NCI-H524 (cell line): ENCODE data around the gene POMGNT1.

Source experiments
- DNase-seq, 2 experiments: peaks; one replicate each; lab custom pipeline; 2025; lab: John Stamatoyannopoulos, UW

POMGNT1 gene

GRCh38 chr1:46210561-46210960 is 12.3 kb upstream of the POMGNT1 start:
- no peak for DNase-seq

- no peak for DNase-seq
Observed at GRCh38 chr1:46206399-46206798, 8.2 kb upstream of the POMGNT1 start.

DNA sequence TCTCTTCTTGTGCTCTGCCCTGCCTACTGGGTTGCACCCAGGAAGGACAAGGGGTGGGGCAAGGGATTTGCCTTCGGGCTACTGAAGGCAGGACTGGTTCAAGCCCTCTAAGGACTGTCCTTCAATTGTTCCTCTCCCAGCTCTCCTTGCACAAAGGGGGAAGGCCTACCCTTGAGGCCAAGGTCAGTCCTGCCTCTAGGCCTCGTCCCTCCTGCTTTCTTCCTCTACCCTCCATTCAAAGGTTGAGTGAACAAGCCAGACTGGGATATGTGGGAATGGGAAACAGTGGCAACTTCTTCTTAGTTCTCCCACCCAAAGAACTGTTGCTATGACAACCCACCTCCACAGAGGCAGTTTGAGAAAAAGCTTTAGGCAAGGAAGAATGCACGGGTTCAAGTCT is 7.6 kb upstream of the POMGNT1 start:
- no peak for DNase-seq

DNA sequence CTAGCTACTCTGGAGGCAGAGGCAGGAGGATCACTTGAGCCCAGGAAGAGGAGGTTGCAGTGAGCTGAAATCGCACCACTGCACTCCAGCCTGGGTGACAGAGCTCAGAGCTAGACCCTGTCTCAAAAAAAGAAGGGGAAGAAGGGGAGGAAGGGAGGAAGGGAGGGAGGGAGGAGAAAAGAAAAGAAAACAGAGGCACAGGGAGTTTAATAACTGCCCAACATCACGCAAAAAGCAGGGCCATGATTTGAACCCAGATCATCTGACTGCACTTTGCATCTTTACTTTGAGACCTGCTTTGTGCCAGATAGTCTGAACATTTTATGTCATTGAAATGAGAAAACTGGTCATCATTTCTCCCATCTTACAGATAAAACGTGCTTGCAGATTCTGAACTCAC is 6.9 kb upstream of the POMGNT1 start:
- no peak for DNase-seq

DNA sequence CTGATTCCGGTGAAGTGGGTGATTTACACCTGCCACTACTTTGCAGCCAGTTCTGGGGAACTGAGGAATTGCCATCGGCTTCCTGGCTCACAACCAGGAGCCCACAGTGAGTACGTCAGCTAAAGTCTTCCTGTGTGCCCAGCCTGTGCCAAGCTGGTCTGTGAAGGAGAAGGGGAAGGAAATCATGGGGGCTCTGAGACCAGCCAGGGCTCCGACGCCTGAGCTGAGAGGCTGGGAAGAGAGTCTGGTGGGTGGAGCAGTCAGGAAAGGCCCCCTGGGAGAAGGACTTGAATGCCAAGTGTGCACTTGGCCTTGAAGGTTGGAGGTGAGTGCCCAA is 6.1 kb upstream of the POMGNT1 start:
- no peak for DNase-seq

GRCh38 chr1:46203738-46204405 is 5.6 kb upstream of the POMGNT1 start:
- peak in 1 of 2 experiments; percentile 4 for DNase-seq

DNA sequence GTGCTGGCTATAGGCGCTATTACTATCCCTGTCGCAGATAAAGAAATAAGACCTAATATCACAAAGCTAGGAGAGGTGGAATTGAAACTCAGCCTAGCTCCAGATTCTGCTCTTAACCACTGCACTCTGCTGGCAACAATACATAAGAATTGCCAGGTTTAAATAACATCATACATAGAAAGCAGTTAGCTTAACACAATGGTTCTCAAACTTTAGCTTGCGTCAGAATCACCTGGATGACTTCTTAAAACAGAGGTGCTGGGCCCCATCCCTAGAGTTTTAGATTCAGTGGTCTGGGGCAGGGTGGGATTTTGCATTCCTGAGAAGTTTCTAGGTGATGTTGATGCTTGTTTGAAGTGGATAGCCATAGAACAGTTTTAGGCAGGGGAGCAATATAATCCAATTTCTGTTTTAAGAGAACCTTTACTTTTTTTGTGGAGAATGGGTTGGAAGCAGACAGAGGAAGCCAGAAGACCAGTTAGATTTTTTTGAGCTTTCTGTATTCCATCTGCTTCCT is 1.1 kb upstream of the POMGNT1 start:
- DNase-seq: no peak

DNA sequence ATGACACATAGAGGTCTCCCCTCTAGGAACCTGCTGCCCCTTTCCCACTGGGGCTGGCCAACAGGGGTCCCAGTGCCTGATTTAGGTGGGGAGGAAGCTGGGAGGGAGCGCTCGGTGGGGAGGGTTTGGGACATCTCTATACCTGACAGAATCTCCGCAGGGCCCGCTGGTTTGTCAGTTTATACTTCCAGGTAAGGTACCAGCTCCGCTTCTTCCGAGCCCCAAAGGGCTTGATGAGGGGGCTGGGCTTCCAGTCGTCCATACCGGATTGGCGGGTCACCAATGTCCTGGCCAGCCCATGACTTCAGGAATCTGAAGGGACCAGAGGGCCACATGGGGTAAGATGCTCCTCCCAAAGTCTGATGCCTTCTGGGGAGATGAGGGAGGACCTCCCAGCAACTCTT is 672 bp downstream of the POMGNT1 start:
- DNase-seq: no peak

GRCh38 chr1:46196609-46197008 is 1.6 kb downstream of the POMGNT1 start:
- no peak for DNase-seq

DNA sequence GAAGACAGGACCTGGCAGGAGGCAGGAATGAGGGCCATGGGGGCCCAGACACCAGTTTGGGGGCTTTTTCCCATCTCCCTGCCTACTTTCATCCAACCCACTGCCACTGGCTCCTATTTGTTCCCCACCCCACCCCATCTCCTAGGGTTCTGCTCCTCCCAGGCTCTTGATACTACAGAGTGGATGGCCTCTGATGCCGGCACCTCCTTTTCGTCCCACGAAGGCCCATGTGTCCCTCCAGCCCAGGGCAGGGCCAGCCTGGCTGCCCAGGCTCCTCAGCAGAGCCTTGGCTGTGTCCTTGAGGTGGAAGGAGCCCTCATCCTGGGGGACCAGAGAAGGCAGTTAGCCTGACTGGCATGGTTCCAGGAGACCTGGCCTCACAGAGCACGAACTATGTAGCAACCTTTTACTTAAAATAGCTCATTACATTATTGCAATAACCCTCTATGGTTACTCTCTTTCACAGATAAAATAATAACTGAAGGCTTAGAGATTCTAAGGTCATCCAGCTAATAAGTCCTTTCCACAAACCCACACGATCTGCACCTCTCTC is 3.5 kb downstream of the POMGNT1 start:
- DNase-seq: no peak

- no peak for DNase-seq
Observed at GRCh38 chr1:46193984-46194570, 4.2 kb downstream of the POMGNT1 start.

- no peak for DNase-seq
Observed at GRCh38 chr1:46193285-46193684, 4.9 kb downstream of the POMGNT1 start.

GRCh38 chr1:46192171-46192570 is 6.1 kb downstream of the POMGNT1 start:
- DNase-seq: no peak

DNA sequence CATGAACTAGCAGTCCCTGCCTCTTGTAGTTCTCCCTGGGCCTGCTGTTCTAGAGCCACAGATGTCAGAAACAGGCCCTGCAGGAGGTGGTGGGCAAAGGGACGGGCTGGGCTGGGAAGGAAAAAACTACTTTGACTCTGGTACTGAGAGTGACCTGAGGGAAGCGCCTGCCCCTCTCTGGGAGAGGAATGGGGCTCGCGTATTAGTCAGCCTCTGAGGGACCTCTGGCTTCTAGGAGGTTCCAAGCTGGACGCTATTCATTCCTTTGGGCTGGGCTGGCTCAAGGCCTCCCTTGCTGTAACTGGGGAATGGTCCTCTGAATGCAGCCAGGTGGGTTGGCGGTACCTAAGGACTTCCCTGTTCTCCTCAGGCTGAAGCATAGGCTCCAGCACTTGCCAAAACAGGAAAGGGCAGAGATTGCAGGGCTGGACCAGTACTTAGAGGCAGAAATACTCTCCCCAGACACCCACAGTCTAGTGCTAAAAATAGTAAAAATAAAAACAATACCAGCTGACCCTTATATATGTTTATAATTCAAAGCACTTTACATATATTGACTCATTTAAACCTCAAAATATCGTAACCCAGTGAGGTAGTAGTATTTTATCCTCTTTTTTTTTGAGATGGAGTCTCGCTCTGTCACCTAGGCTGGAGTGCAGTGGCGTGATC is 7.1 kb downstream of the POMGNT1 start:
- DNase-seq: no peak

- no peak for DNase-seq
Observed at GRCh38 chr1:46190539-46190938, 7.7 kb downstream of the POMGNT1 start.

- DNase-seq: no peak
Observed at GRCh38 chr1:46188295-46189030, 9.8 kb downstream of the POMGNT1 start.

DNA sequence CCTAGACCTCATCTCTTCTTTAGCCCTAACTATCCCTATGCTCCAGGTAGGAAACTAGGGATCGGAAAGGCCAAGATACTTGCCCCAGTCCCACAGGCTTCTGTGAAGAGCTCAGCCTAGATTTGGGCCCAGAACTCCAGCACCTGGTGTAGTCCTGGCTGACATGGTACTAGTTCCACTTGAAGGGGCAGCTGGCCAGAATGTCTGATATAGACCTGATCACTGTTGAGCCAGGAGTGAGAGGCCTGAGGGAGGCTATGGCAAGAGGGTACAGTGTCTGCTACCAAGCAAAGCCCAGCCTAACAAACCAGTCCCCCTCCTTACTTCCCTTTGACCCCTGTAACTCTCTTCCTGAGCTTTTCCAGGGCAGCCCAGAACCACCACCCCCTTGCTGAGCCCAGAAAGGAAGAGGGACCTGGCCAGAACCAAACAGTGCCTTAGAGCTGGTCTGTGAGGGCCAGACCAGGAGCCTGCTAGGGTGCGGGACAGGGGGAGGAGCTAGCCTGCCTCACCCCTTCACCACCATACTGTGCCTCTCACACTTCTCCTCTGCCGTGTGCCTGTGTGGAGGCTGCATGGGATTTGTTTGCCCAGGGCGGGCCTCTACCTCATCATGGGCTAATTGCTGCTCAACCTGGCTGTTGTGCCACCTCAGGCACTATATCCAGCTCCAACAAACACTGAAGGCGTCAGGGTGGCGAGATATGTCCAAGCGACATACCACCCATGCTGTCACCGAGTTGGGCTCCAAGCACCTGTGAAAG is 10.9 kb downstream of the POMGNT1 start:
- no peak for DNase-seq

- DNase-seq: no peak
Observed at GRCh38 chr1:46186076-46186475, 12.2 kb downstream of the POMGNT1 start.

- no peak for DNase-seq
Observed at GRCh38 chr1:46184920-46185658, 13.1 kb downstream of the POMGNT1 start.

DNA sequence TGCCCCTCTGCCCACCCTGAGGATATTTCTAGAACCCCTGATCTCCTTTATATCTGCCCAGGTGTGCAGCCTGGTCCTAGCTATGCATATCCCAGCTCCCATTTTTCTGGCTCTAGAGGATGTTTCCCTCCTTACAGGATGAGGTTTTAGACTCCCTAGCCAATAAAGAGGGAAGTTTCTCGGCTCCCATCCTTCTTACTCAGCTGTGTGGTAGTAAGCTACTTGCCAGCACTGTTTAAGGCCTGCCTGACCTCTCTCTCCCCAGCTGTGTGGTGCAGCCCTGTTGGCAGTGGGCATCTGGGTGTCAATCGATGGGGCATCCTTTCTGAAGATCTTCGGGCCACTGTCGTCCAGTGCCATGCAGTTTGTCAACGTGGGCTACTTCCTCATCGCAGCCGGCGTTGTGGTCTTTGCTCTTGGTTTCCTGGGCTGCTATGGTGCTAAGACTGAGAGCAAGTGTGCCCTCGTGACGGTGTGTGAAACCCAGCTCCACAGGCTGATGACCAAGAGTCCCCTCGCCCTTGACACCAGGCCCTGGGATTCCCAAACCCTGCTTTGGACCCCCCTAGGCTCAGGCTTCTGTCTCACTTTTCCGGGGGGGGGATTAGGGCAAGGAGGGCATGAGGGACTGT is 14.2 kb downstream of the POMGNT1 start:
- DNase-seq: no peak
